HepG2 (cell line): ENCODE data around the gene COMMD1. TPM values are rescaled to one million over a fixed set of nuclear protein-coding genes. Genes with fewer than 3 reads are reported as not detected.

ENCODE experiments used
- ATAC-seq: fragments of 200-7000 bp; cut with Tn5 transposase; 3 replicates; pipeline ENCODE4 v1.9.1; 2020; ENCODE audit warnings: mild to moderate bottlenecking, moderate library complexity
- BruUV-seq: library from RNA; stranded (reverse); fragments of 400-500 nt; replicated peaks from 2 replicates; lab custom pipeline; 2021; lab: Mats Ljungman, UMichigan
- CTCF ChIA-PET: fragments of 300-600 bp; formaldehyde crosslinking; extraction: SDS; loops from one replicate; lab custom pipeline; 2021; ENCODE audit warnings: low total read pairs, inconsistent platforms, low intra/inter-chr PET ratio; lab: Yijun Ruan, JAX
- POLR2A ChIA-PET: fragments of 350-600 bp; sonication (Branson Sonifier 250); formaldehyde crosslinking; loops from one replicate; lab custom pipeline; 2020; ENCODE audit warnings: antibody characterized with exemption, inconsistent platforms; lab: Yijun Ruan, JAX
- DNase-seq: peaks from one replicate; pipeline ENCODE4 v3.0.0-alpha.2; 2015; ENCODE audit warnings: low spot score
- FAIRE-seq: peaks from 3 replicates; lab custom pipeline; 2011; peaks lifted over from hg19 to GRCh38; lab: Jason Lieb, UNC
- H2AFZ ChIP-seq: one replicate; pipeline ENCODE4 v1.6.1; 2011; ENCODE audit warnings: low read length, inconsistent platforms
- H3K27ac ChIP-seq: fragments of 300-600 bp; 3 replicates; pipeline ENCODE4 v1.8.0; 2011; ENCODE audit warnings: mixed run types, mild to moderate bottlenecking, mixed read lengths, low read length, inconsistent platforms; ENCODE audit not compliant: insufficient read depth; ENCODE audit errors: extremely low read length
- H3K27me3 ChIP-seq, 2 experiments: fragments of 200-600 bp in 1 of 2; 2 replicates in 1 of 2; 3 replicates in 1 of 2; pipeline versions ENCODE4 v1.6.0 to v1.8.0; 2011; ENCODE audit warnings: low read length in 2 of 2, mild to moderate bottlenecking in 2 of 2, moderate library complexity in 2 of 2, inconsistent platforms in 1 of 2; ENCODE audit not compliant: insufficient read depth in 2 of 2, control insufficient read depth in 1 of 2
- H3K36me3 ChIP-seq, 2 experiments: fragments of 200-600 bp in 1 of 2; replicated peaks in 1 of 2; 2 replicates in 1 of 2; 3 replicates in 1 of 2; pipeline versions ENCODE4 v1.5.1 to v1.8.0; 2011; ENCODE audit warnings: low read length in 2 of 2, inconsistent platforms in 1 of 2; ENCODE audit not compliant: insufficient read depth in 2 of 2, control insufficient read depth in 1 of 2
- H3K4me1 ChIP-seq: 2 replicates; pipeline ENCODE4 v1.5.1; 2012; ENCODE audit warnings: low read length, inconsistent platforms; ENCODE audit not compliant: insufficient read depth
- H3K4me2 ChIP-seq: 2 replicates; pipeline ENCODE4 v1.6.0; 2011; ENCODE audit warnings: low read depth, low read length, inconsistent platforms
- H3K4me3 ChIP-seq, 3 experiments: fragments of 200-600 bp in 1 of 3; sonication (generic), shearing (Covaris generic) in 1 of 3; replicated peaks in 1 of 3; 2 replicates each; pipeline ENCODE4 v1.5.1; 2011 to 2016; ENCODE audit warnings: low read length in 3 of 3, inconsistent platforms in 2 of 3, low read depth in 2 of 3, mild to moderate bottlenecking in 2 of 3, control low read depth in 1 of 3, mixed read lengths in 1 of 3; ENCODE audit not compliant: insufficient read depth in 1 of 3
- H3K79me2 ChIP-seq: one replicate; pipeline ENCODE4 v1.6.1; 2011; ENCODE audit warnings: low read length, inconsistent platforms; ENCODE audit not compliant: insufficient read depth
- H3K9ac ChIP-seq: 2 replicates; pipeline ENCODE4 v1.6.0; 2011; ENCODE audit warnings: mild to moderate bottlenecking, low read depth, low read length, inconsistent platforms; ENCODE audit not compliant: insufficient read depth
- H3K9me3 ChIP-seq: 2 replicates; pipeline ENCODE4 v1.5.1; 2012; ENCODE audit warnings: mild to moderate bottlenecking, low read length
- H4K20me1 ChIP-seq: 2 replicates; pipeline ENCODE4 v1.6.0; 2011; ENCODE audit warnings: inconsistent platforms, mild to moderate bottlenecking, low read length, moderate library complexity; ENCODE audit not compliant: insufficient read depth
- AKAP8 ChIP-seq: sonication (generic); formaldehyde crosslinking; IDR thresholded peaks from 2 replicates; pipeline ENCODE4 v1.5.1; 2020; ENCODE audit warnings: mild to moderate bottlenecking, missing genetic modification reagents
- KMT2B ChIP-seq: IDR thresholded peaks from 2 replicates; pipeline ENCODE4 v1.6.1; 2016; ENCODE audit warnings: missing genetic modification reagents, missing compliant biosample characterization
- ZNF34 ChIP-seq: sonication (generic); formaldehyde crosslinking; IDR thresholded peaks from 2 replicates; pipeline ENCODE4 v1.4.0; 2020; ENCODE audit warnings: mild to moderate bottlenecking, missing genetic modification reagents, borderline replicate concordance
- WGBS: methylation state at CpG from one replicate; pipeline ENCODE4 v1.1.6; 2017; ENCODE audit warnings: low lambda C conversion rate; 5-methylcytosine and 5-hydroxymethylcytosine counted together
- in situ Hi-C: cut with HindIII; loops from 2 replicates; pipeline ENCODE4 v1.10.0; 2017; ENCODE audit warnings: low pct_unique_long_range_greater_than_20kb; ENCODE audit not compliant: extremely low pct_ligation_motif_present
- intact Hi-C: fragments of 100-400 bp; cut with micrococcal nuclease; formaldehyde crosslinking; loops from one replicate; pipeline ENCODE4 v1.10.0; 2022; ENCODE audit not compliant: unreplicated experiment
- polyA plus RNA-seq, 8 experiments: library from polyadenylated mRNA; depleted of rRNA in 3 of 8; stranded (reverse) in 7 of 8; unstranded in 1 of 8; fragments of >200 nt; fragmentation: Illumina TruSeq in 4 of 8; extraction: Trizol in 4 of 8; gene quantifications; 2 replicates each; pipeline versions ENCODE4 v1.2.1 to v1.2.3, GENCODE V29; 2011 to 2016; ENCODE audit warnings: low read depth in 4 of 8, missing spikeins in 1 of 8, mixed read lengths in 1 of 8; ENCODE audit not compliant: insufficient read depth in 1 of 8
- total RNA-seq, 5 experiments: library from RNA; depleted of rRNA; stranded (reverse); fragments of >200 nt; fragmentation: Illumina TruSeq; extraction: Trizol; gene quantifications; 2 replicates each; pipeline ENCODE4 v1.2.3, GENCODE V29; 2016; ENCODE audit warnings: low read depth in 1 of 5
- TF ChIP-seq, protein P1 (sequence below): sonication (generic); formaldehyde crosslinking; IDR thresholded peaks from 2 replicates; pipeline ENCODE4 v1.4.0; 2020; ENCODE audit warnings: missing genetic modification reagents; ENCODE audit errors: not compliant biosample characterization
- TF ChIP-seq, protein P2 (sequence below), 2 experiments: sonication (generic) in 1 of 2; formaldehyde crosslinking in 1 of 2; IDR thresholded peaks; 2 replicates each; pipeline versions ENCODE4 v1.6.1 to v1.9.0; 2014 to 2022; ENCODE audit warnings: antibody characterized with exemption in 1 of 2, borderline replicate concordance in 1 of 2, inconsistent platforms in 1 of 2, low read depth in 1 of 2, missing genetic modification reagents in 1 of 2
- TF ChIP-seq, protein P3 (sequence below): sonication (generic); formaldehyde crosslinking; IDR thresholded peaks from 2 replicates; pipeline ENCODE4 v1.8.1; 2023; ENCODE audit warnings: missing genetic modification reagents, inconsistent platforms, borderline replicate concordance
- TF ChIP-seq, protein P4 (sequence below): sonication (generic); formaldehyde crosslinking; IDR thresholded peaks from 2 replicates; pipeline ENCODE4 v1.4.0; 2020; ENCODE audit warnings: mild to moderate bottlenecking, missing genetic modification reagents

The COMMD1 gene
- total and polyA plus RNA-seq, 2 of the 13 experiments (the other 11 are each of a cell fraction or from before 2014, with no cell fraction given): 25.7 to 105 TPM

DNA sequence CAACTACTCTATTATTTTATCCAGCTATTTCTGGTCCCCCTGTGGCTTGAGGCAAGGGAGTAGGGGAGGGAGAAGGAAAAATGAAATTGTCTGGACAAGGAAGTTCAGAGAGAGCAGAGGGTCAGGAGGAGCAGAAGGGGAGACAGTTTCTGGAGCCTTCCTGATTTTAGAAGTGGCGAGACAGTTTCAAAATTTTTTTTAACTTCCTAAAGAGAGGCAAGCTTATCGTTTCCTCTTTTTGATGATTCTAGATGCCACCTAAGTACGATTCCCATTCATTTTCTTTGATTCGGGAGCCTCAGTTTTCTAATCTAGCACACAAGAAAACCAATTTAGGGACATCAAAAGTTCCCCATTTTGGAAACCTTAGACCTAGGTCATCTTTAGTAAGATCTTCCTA is 193.6 kb downstream of the COMMD1 start:
- H2AFZ ChIP-seq: no peak overlapping the region
- H3K4me3 ChIP-seq: no peak overlapping the region
- intact Hi-C loops (no loop called here), in situ Hi-C loops (no loop called here)
- CTCF ChIA-PET: no interaction called here
- POLR2A ChIA-PET: no interaction called here
- no TSS peak for BruUV-seq
- DNase-seq (no peak), ATAC-seq (no peak), FAIRE-seq (no peak)
- no peaks in the 10 kb centered on the region for H3K9me3 ChIP-seq
- WGBS: 92% methylated on average over 4 of the region's 4 CpGs
- no peaks in the 10 kb centered on the region; the same call in 1 of the 2 replicates for H3K4me1 ChIP-seq
- H3K36me3 ChIP-seq: no peaks in the 10 kb centered on the region
- H3K79me2 ChIP-seq: no peaks in the 10 kb centered on the region
- H3K27me3 ChIP-seq: no peaks in the 10 kb centered on the region
- H3K4me2 ChIP-seq: no peak overlapping the region
- no peak overlapping the region for H3K9ac ChIP-seq
- no peak overlapping the region for H3K27ac ChIP-seq
- no peaks in the 10 kb centered on the region for H4K20me1 ChIP-seq
- TF ChIP-seq, protein P1, sequence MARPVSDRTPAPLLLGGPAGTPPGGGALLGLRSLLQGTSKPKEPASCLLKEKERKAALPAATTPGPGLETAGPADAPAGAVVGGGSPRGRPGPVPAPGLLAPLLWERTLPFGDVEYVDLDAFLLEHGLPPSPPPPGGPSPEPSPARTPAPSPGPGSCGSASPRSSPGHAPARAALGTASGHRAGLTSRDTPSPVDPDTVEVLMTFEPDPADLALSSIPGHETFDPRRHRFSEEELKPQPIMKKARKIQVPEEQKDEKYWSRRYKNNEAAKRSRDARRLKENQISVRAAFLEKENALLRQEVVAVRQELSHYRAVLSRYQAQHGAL (CRISPR knock-in tag): no peak
- TF ChIP-seq AKAP8 (CRISPR knock-in tag) (no peak), KMT2B (CRISPR knock-in tag) (no peak), ZNF34 (CRISPR knock-in tag) (no peak)
- TF ChIP-seq, protein P2, sequence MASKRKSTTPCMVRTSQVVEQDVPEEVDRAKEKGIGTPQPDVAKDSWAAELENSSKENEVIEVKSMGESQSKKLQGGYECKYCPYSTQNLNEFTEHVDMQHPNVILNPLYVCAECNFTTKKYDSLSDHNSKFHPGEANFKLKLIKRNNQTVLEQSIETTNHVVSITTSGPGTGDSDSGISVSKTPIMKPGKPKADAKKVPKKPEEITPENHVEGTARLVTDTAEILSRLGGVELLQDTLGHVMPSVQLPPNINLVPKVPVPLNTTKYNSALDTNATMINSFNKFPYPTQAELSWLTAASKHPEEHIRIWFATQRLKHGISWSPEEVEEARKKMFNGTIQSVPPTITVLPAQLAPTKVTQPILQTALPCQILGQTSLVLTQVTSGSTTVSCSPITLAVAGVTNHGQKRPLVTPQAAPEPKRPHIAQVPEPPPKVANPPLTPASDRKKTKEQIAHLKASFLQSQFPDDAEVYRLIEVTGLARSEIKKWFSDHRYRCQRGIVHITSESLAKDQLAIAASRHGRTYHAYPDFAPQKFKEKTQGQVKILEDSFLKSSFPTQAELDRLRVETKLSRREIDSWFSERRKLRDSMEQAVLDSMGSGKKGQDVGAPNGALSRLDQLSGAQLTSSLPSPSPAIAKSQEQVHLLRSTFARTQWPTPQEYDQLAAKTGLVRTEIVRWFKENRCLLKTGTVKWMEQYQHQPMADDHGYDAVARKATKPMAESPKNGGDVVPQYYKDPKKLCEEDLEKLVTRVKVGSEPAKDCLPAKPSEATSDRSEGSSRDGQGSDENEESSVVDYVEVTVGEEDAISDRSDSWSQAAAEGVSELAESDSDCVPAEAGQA (IDR thresholded peaks at IDR 0.05; ENCODE audit: low read depth): no peak
- TF ChIP-seq, protein P2 (CRISPR knock-in tag; IDR thresholded peaks at IDR 0.05; ENCODE audit: borderline replicate concordance): no peak
- TF ChIP-seq, protein P3, sequence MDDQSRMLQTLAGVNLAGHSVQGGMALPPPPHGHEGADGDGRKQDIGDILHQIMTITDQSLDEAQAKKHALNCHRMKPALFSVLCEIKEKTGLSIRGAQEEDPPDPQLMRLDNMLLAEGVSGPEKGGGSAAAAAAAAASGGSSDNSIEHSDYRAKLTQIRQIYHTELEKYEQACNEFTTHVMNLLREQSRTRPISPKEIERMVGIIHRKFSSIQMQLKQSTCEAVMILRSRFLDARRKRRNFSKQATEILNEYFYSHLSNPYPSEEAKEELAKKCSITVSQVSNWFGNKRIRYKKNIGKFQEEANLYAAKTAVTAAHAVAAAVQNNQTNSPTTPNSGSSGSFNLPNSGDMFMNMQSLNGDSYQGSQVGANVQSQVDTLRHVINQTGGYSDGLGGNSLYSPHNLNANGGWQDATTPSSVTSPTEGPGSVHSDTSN (CRISPR knock-in tag): no peak
- TF ChIP-seq, protein P4, sequence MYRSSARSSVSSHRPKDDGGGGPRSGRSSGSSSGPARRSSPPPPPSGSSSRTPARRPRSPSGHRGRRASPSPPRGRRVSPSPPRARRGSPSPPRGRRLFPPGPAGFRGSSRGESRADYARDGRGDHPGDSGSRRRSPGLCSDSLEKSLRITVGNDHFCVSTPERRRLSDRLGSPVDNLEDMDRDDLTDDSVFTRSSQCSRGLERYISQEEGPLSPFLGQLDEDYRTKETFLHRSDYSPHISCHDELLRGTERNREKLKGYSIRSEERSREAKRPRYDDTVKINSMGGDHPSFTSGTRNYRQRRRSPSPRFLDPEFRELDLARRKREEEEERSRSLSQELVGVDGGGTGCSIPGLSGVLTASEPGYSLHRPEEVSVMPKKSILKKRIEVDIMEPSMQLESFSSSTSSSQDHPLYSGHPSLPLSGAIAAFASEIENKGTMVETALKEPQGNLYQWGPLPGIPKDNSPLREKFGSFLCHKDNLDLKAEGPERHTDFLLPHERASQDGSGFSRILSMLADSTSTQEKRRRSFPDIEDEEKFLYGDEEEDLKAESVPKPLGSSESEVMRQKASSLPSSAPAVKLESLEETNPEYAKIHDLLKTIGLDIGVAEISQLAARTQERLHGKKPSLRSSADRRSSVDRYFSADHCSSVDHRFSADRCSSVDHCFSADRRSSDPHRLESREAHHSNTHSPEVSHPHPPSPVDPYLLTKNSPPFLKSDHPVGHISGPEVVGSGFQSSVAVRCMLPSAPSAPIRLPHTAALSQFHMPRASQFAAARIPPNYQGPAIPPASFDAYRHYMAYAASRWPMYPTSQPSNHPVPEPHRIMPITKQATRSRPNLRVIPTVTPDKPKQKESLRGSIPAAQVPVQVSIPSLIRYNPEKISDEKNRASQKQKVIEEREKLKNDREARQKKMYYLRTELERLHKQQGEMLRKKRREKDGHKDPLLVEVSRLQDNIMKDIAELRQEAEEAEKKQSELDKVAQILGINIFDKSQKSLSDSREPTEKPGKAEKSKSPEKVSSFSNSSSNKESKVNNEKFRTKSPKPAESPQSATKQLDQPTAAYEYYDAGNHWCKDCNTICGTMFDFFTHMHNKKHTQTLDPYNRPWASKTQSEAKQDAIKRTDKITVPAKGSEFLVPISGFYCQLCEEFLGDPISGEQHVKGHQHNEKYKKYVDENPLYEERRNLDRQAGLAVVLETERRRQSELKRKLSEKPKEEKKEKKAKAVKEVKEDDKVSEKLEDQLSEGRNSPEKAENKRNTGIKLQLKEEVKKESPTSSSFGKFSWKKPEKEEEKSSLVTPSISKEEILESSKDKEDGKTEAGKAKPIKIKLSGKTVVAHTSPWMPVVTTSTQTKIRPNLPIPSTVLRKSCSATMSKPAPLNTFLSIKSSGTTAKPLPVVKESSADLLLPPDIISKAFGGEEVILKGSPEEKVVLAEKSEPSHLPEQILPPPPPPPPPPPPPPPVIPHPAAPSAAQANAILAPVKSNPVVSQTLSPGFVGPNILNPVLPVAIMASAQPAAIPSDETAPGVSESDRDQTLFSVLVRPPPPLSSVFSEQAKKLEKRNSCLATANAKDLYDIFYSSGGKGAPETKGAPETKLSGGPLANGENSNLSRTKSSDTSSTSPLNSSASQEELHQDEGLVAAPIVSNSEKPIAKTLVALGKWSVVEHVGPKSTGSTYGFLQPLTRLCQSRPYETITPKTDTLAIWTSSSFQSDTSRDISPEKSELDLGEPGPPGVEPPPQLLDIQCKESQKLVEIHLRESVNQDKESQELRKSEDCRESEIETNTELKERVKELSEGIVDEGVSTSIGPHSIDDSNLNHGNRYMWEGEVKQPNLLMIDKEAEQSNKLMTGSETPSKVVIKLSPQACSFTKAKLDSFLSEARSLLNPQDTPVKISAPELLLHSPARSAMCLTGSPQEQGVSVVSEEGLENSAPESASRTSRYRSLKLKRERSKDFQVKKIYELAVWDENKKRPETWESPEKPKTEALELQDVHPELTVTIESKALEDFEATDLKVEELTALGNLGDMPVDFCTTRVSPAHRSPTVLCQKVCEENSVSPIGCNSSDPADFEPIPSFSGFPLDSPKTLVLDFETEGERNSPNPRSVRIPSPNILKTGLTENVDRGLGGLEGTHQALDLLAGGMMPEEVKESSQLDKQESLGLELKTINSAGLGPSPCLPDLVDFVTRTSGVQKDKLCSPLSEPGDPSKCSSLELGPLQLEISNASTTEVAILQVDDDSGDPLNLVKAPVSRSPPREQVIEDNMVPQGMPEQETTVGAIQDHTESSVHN: no peak
